Activated CD4-positive, alpha-beta T cell treated with anti-CD3 and anti-CD28 coated beads, Interleukin-2, amount 50 U/mL, for 24 hours (primary cell): ENCODE measurements around the gene TNFRSF13B.
"Not testable (repeated sequence)": the region's sequence is repeated elsewhere in the genome, so short reads cannot be mapped to it uniquely, and the experiment has no call there.

ENCODE experiments used
- DNase-seq, 2 donors: peaks; one replicate each; pipeline ENCODE4 v3.0.0-alpha.2; 2020; ENCODE audit warnings: low read depth in 1 of 2, low spot score in 1 of 2

Gene TNFRSF13B

DNA sequence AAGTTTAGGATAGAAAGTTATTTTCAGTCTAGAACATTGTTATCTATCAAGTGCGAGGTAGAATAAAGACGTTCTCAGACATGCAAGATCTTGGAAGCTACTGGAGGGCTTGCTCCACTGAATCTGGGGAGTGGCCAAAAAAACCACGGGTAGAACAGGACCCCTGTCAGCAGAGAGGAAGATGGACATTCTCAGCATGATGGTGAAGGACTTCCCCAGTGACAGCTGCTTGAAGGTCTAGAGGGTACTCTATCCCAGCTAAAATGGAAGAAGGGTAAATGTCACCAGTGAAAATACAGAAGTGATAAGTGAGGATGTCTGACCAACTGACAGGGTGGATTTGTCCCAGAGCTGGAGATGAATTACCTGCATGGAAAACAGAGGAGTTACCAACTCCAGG is 10.1 kb downstream of the TNFRSF13B start:
- no peak for DNase-seq

DNA sequence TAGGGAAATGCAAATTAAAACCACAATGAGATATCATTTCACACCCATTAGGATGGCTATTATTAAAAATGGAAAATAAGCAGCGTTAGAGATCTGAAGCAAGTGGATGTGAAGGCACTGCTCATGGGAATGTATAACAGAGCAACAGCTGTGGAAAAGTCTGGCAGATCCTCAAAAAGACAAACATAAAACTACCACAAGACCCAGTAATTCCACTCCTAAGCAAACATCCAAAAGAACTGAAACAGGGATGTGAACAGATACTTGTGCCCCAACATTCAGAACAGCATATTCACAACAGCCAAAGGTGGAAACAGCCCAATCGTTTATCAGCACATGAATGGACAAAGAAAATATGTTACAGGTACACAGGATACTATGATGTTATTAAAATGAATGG is 10.9 kb downstream of the TNFRSF13B start:
- not testable (repeated sequence) for DNase-seq

- DNase-seq = not testable (repeated sequence)
Observed at GRCh38 chr17:16955011-16955410, 16.9 kb downstream of the TNFRSF13B start.

DNA sequence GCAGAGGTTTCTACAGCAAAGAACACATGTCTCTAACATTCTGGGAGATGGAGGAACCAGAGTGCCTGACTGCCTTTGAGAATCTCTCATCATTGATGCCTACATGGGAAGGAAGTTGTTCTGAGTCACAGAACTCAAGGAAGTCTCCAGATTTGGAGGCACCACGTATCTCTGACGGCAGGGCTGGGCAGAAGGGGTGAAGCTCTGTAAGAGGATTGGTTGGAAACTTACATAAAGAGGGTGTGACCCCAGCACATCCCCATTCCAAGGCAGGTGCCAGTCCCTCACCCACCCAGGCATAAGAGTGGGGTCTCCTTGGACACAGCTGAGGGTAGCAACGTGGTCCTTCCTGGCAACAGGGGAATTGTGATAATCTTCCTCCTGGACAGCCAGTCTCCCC is 17.4 kb downstream of the TNFRSF13B start:
- no peak for DNase-seq

DNA sequence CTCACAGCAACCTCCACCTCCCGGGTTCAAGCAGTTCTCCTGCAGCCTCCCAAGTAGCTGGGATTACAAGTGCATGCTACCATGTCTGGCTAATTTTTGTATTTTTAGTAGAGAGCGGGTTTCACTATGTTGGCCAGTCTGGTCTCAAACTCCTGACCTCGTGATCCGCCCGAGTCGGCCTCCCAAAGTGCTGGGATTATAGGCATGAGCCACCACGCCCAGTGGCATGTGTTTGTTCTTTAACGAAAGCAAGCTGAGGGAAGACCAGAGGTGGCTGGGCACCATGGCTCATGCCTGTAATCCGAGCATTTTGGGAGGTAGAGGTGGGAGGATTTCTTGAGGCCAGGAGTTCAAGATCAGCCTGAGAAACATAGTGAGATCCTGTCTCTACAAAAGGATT is 18.1 kb downstream of the TNFRSF13B start:
- DNase-seq = no peak

DNA sequence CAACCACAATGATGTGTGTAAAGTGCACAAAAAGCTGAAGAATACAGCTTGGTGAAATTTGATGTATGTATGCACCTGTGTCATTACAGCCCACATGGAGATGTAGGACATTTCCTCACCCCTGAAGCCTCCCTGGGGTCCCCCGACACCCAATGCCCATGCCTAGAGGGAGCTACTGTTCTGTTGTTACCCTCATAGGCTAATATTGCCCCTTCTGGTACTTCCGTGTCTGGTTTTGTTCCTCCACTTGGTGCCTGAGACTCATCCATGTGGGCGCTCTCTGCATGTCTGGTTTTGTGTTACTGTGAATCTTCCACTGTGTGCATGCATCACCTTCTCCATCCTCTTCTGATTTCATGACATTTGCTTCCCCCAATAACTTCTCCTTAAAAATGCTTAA is 18.6 kb downstream of the TNFRSF13B start:
- no peak for DNase-seq

DNA sequence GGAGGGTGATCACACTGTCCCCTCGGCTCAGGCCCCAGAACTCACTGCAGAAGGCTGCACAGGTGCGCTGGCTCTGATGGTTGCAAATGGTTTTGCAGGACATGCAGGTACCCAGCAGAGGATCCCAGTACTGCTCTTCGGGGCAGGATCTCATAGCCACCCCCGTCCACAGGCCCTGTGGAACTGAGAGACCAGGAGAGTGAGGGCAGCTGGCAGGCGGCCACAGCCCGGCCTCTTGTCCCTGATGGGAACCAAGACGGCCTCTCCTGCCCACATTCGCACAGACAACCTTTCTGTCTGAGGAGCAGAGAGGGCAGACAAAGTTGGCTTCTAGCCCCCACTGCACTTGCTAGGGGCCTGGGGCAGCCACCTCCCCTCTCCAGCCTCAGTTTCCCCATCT is 19.5 kb downstream of the TNFRSF13B start:
- no peak for DNase-seq

DNA sequence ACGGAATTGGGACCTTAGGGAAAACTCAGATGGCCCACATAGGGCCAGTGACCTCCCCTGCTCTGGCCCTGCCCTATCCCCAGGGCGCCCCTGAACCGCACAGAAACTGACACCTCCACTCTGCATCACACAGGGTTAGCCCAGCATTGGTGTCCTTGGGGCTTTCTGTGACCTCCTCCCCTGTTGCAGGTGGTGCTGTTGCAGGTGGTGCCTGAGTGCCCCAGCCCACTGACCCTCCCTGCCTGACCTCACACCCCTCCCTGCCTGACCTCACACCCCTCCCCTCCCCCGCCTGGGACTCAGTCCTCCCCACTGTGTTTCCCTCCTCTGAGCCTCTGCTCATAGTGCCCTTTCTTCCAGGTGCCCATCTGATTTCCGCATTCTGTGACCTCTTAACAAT is 21.4 kb downstream of the TNFRSF13B start:
- DNase-seq = no peak

DNA sequence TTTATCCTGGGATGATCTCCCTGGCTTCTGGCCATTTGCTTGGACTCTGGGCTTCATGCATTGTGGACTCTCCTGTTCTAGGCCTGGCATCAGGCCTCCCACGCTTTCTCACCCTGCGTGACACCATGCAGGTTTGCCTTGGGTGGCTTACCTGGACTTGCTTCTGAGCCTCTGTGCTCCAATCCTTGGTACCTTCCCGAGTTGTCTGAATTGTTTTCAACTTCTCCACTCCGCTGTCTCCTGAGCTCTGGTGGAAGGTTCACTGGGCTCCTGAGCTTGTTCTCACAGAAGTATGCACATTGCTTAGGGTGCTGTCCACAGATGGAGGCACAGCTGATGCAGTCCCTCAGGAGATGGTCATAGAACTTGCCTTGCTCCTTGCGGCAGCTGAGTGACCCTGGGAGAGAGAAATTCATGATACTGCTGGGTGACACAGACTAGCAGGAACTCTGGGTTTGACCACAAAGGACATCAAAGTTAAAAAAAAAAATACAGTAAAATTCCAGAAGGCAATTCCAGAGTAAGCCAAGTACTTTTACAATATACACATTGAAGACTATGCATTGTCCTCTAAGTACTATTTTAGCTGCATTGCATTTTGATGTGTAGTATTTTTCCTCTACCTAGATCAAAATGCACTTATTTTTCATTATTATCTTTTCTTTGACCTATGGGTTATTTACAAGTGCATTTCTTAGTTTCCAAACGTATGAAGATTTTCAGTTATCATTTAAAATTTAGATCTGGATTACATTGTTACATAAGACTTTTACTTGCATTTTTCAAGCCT is 23.1 kb downstream of the TNFRSF13B start:
- DNase-seq = no peak

GRCh38 chr17:16947470-16947869 is 24.4 kb downstream of the TNFRSF13B start:
- no peak for DNase-seq

DNA sequence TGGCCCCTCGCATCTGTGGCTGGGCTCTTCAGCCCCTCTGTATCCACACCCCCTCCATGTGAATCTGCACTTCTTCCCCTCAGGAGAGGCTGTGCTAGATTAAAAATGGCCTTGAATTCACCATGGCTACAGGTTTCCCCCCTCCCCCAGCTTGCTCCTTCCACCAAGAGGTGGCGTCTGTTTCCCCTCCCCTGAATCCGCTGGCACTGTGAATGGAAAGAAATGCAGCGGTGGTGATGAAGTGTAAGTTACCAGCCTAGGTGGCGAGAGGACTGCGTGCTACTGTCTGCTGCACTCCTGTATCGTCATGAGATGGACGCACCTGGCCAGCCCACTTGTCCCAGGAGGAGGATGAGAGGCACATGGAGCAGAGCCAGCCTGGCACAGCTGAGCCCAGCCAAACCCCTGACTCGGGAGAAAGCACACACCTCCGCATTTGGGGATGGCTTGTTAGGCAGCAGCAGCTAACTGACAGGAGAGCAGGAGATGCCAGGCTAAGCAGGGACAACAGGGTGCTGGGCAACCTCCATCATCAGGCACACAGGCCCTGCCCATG is 26.2 kb downstream of the TNFRSF13B start:
- DNase-seq = no peak

DNA sequence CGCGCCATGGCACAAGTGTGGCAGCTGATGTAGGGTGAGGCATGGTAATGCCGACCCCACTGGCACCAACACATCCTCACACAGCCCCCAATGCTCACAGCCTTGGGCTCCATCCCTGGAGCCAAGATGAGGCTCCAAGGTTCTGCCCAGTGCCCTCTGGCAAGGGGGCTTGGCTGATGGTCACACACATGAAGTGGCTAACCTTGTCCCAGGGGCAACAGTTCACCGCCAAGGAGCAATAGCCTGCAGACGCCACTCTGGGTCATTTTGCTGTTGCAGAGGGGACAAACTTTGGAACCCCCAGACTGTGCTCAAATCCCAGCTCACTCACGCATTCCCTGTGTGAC is 26.8 kb downstream of the TNFRSF13B start:
- DNase-seq = no peak

GRCh38 chr17:16944334-16945135 is 27.4 kb downstream of the TNFRSF13B start:
- DNase-seq = no peak

DNA sequence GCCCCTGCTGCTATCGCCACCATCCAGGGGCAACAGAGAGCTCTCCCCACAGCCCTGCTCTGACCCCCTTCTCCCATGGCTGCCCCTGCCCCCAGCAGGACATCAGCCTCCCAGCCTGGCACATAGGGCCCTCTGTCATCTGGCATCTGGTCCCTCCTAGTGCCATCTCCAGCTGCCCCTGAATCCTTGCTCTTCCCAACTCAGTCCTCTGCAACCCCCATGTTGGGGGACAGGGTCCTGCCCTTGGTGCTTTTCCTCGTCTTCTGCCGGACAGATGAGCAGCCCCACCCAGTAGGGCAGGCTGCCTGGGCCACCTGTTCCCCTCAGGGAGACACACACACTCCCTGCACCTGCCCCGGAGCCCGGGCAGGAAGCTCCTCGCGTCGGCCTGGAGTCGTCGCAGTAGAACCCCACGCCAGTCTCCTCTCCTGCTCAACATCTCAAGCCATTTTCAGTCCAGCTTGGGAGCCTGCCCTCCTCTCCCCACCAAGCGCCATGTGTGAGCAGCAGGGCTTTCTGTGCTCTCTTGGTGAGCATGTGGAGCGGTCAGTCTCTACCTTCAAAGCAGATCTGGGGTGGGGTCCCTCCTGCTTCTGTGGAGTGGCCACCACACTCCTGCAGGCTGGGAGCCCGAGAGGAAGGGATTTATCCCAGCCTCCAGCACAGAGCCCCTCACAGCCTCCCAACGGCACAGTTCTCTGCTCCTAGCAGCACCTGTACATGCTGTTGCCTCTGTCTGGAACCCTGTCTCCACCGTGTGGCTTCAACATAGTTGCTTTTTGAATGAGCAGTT is 28.2 kb downstream of the TNFRSF13B start:
- no peak for DNase-seq

DNA sequence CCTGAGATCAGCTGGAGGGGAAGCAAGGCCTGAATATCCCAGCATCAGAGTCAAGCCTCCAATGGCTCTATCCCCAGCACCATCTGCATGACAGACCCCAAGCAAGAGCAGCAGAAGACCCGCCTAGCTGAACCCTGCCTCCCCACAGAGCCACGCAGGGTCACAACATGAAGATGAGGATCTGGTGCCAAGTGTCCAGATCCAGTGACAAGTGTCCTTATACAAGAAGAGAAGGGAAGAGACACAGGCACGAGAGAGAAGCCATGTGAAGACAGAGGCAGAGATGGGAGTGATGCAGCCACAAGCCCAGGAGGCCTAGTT is 28.9 kb downstream of the TNFRSF13B start:
- DNase-seq = no peak

- DNase-seq = no peak
Observed at GRCh38 chr17:16942141-16943031, 29.5 kb downstream of the TNFRSF13B start.

- no peak for DNase-seq
Observed at GRCh38 chr17:16941072-16942036, 30.6 kb downstream of the TNFRSF13B start.

GRCh38 chr17:16940116-16940881 is 31.6 kb downstream of the TNFRSF13B start:
- DNase-seq = no peak
